ENCODE data around the gene CA10. TPM values are rescaled to one million over a fixed set of nuclear protein-coding genes. Genes with fewer than 3 reads are reported as not detected.
A peak's percentile ranks its signal among the peaks of the same experiment; 100 is the strongest.

Gene CA10
- total RNA-seq, 2 donors from 2014 or later: not detected

GRCh38 chr17:51833045-51833444, 325.5 kb downstream of the CA10 start:
- Mint-ChIP-seq H3K9me3 (no peaks in the 10 kb centered on the region), H3K36me3 (no peaks in the 10 kb centered on the region), H3K27ac (no peak overlapping the region)
- DNase-seq (ENCODE audit: low spot score in 2 of 2) (no peak), ATAC-seq (no peak)

DNA sequence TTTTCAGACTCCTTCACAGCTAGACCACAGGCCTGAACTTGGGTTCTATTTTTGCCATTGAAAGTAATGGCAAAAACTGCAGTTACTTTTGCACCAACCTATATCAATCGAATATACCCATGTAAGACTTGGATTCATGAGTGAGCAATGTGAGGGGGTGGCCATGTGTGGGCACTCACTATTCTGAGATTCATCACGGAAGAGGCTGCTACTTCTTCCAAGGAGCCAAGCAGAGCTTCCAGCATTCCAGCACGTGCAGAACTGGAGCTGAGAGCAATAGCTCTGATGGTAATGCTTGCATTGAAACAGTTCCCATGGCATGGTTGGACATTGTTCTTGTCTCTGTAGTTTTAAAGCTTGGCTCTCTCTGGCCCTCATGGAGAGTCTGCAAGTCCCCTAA, 327.6 kb downstream of the CA10 start:
- H3K9me3 Mint-ChIP-seq: no peaks in the 10 kb centered on the region
- DNase-seq (ENCODE audit: low spot score in 2 of 2) (no peak), ATAC-seq (no peak)
- no peaks in the 10 kb centered on the region for H3K36me3 Mint-ChIP-seq
- no peak overlapping the region for H3K27ac Mint-ChIP-seq

DNA sequence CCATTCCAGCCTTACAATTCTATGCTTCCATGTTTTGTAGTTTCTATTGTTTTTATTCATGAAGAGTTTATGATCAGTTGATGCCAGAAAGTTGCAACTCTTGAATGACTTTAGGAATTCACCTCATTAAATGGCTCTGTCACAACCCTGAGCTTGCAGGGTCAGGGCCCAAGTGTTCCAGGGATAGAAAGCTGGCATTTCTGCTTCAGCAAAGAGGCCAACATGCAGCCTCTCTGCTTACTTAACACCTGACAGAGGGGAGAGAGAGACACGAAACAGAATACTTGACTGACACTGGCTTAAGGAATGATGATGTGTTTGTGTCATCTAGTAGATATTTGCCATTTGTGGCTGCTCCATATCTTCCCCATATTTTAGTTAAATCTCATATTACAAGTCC, 328.1 kb downstream of the CA10 start:
- Mint-ChIP-seq H3K27ac (no peak overlapping the region), H3K36me3 (no peaks in the 10 kb centered on the region), H3K9me3 (no peaks in the 10 kb centered on the region)
- DNase-seq (ENCODE audit: low spot score in 2 of 2) (no peak), ATAC-seq (no peak)

DNA sequence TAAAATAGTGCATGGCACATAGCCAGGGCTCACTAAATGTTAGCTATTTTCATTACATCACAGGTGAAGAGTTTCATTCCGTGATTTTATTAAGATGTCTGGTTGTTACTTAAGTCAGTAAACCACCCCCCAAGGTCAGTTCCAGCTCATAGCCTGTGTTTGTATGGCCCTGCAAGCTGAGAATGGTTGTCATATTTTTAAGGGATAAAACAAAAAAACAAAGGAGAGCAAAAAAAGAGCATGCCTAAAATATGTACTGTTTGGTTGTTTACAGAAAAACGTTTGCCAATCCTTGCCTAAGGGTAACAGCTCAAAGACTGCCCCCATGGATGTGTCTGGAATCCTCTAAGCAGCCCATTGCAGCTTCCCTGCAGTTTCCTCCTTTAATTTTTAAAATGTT, 329.6 kb downstream of the CA10 start:
- Mint-ChIP-seq H3K36me3 (no peaks in the 10 kb centered on the region), H3K27ac (no peak overlapping the region), H3K9me3 (no peaks in the 10 kb centered on the region)
- ATAC-seq (no peak), DNase-seq (ENCODE audit: low spot score in 2 of 2) (no peak)

DNA sequence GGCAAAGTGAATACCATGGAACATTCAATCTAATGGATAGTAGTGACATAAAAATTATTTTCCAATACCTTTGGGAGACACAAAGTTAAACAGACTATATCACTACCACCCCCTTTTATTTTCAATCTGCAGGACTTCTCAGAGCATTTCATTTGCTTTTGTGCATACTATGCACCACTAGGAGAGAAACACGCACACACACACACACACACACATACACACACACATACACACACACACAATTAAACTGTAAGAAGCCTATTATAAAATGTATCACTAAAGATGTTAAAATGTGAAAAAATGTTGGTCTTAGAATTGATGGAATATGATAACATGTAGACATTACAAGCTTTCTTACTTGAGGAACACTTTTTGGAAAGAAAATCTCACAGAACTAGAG, 331.4 kb downstream of the CA10 start:
- H3K27ac Mint-ChIP-seq: no peak overlapping the region
- no peaks in the 10 kb centered on the region for H3K9me3 Mint-ChIP-seq
- ATAC-seq (no peak), DNase-seq (ENCODE audit: low spot score in 2 of 2) (no peak)
- no peaks in the 10 kb centered on the region for H3K36me3 Mint-ChIP-seq

- no peaks in the 10 kb centered on the region for H3K36me3 Mint-ChIP-seq
- ATAC-seq (no peak), DNase-seq (ENCODE audit: low spot score in 2 of 2) (no peak)
- H3K27ac Mint-ChIP-seq: no peak overlapping the region
- no peaks in the 10 kb centered on the region for H3K9me3 Mint-ChIP-seq
Observed at GRCh38 chr17:51820766-51821165, 337.7 kb downstream of the CA10 start.

DNA sequence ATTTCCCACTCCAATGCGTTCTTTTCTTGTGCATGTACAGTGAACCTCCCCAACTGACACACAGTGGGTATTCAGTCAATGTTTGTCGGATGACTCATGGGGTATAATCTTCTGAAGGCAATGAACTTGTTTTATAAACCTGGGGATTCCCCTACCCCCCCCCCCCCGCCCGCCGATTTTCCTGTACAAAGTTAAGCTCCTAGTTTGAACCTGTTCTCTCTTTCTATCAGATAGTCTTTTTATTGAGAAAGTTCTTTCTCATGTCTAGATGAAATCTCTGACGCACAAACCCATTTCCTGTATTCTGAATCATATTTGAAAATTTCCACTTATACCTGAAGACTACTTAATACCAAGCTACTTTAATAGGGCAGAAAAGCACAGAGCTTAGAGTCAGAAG, 338.3 kb downstream of the CA10 start:
- DNase-seq (ENCODE audit: low spot score in 2 of 2) (no peak), ATAC-seq (peak; percentile 51 to 75)
- H3K9me3 Mint-ChIP-seq: no peaks in the 10 kb centered on the region
- no peaks in the 10 kb centered on the region for H3K36me3 Mint-ChIP-seq
- H3K27ac Mint-ChIP-seq: peak overlapping the region; percentile 14 to 62

DNA sequence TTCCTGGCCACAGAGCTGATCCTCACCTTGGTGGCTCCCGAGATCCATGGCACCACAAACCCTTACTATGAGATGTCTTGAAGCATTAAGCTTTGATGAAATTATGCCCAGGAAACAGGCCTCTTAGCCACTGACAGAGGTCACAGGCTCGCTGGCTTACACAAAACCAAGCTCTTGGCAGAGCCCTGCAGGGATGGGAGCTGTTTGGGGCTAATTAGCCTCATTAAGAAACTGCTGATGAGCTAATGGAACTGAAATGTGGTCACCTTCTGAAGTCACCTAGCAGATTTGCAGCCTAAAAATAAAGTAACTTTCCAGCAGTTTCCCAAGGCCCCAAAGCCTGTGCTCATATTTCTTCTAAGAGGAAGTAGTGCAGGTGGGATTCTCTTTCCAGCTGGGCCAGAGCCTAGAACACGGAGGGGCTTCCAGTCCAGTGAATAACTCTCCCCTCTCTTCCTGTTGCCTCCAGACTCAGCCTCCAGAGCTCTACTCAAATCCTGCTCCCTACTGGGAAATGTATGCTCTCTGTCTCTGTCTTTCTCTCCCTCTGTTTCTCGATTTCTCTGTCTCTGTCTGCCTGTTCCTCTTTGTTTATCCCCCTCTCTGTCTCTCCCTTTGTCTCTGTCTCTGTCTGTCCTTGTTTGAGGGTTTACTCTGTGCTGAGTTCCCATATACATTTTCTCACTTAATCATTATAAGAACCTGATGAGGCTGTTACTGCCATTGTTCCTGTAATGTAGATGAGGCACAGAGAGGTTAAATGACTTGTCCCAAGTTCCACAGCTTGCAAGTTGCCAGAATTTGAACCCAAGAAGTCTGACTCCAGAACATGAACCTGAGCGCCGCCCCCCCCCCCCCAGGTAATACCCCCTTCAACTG, 338.9 kb downstream of the CA10 start:
- Mint-ChIP-seq H3K27ac (peak overlapping the region; percentile 14 to 94), H3K36me3 (no peaks in the 10 kb centered on the region), H3K9me3 (no peaks in the 10 kb centered on the region)
- DNase-seq (ENCODE audit: low spot score in 2 of 2) (no peak), ATAC-seq (peak; percentile 28 to 32)

- peak in 1 of 2 donors; percentile 74 for ATAC-seq
- Mint-ChIP-seq H3K36me3 (no peaks in the 10 kb centered on the region), H3K27ac (no peak overlapping the region), H3K9me3 (no peaks in the 10 kb centered on the region)
- DNase-seq (ENCODE audit: low spot score in 2 of 2): no peak
Observed at GRCh38 chr17:51818777-51819176, 339.7 kb downstream of the CA10 start.

DNA sequence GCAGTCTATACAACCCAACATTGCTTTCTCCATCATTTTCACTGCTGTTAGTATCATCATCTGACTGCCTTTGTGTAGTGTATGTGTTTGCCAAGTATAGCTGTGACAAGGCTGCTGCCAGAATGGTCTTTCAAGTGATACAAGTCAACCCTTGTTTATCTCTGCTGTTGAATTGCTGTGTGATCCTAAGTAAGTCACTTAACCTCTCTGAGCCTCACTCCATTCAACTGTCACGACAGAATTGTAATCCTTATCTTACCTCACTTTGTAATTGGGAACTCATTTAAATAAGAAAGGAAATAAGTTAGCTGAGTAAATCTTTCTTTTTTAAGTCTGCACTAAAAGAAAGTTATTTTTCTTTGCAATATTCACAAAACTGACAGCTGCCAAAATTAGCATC, 340.6 kb downstream of the CA10 start:
- H3K27ac Mint-ChIP-seq: no peak overlapping the region
- ATAC-seq (no peak), DNase-seq (ENCODE audit: low spot score in 2 of 2) (no peak)
- no peaks in the 10 kb centered on the region for H3K36me3 Mint-ChIP-seq
- no peaks in the 10 kb centered on the region for H3K9me3 Mint-ChIP-seq

- H3K36me3 Mint-ChIP-seq: no peaks in the 10 kb centered on the region
- no peaks in the 10 kb centered on the region for H3K9me3 Mint-ChIP-seq
- ATAC-seq (no peak), DNase-seq (ENCODE audit: low spot score in 2 of 2) (no peak)
- H3K27ac Mint-ChIP-seq: no peak overlapping the region
Observed at GRCh38 chr17:51817117-51817516, 341.4 kb downstream of the CA10 start.

GRCh38 chr17:51815097-51815496, 343.4 kb downstream of the CA10 start:
- H3K27ac Mint-ChIP-seq: no peak overlapping the region
- ATAC-seq: no peak
- H3K9me3 Mint-ChIP-seq: no peaks in the 10 kb centered on the region
- no peak for DNase-seq (ENCODE audit: low spot score in 2 of 2)
- no peaks in the 10 kb centered on the region for H3K36me3 Mint-ChIP-seq

GRCh38 chr17:51814521-51814920, 344.0 kb downstream of the CA10 start:
- Mint-ChIP-seq H3K9me3 (no peaks in the 10 kb centered on the region), H3K36me3 (no peaks in the 10 kb centered on the region), H3K27ac (no peak overlapping the region)
- ATAC-seq (no peak), DNase-seq (ENCODE audit: low spot score in 2 of 2) (no peak)

DNA sequence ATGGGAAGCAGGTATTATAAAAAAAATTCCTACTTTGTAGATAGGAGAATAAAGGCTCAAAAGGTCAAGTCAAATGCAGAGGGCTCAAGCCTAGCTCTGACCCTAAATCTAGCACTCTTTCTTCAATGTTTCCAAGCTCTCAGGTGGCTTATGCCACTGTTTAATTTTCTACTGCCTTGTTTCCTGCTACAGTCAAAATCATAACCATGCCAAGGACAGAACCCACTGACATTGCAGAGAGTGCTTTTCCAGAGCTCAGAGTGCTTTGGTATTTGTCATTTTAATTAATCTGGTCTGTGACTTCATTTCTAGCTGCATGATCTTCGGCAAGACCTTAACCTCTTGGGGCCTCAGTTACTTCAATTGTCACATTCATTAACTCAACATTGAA, 344.7 kb downstream of the CA10 start:
- no peak for ATAC-seq
- H3K36me3 Mint-ChIP-seq: no peaks in the 10 kb centered on the region
- no peaks in the 10 kb centered on the region for H3K9me3 Mint-ChIP-seq
- no peak overlapping the region for H3K27ac Mint-ChIP-seq
- no peak for DNase-seq (ENCODE audit: low spot score in 2 of 2)

- H3K9me3 Mint-ChIP-seq: no peaks in the 10 kb centered on the region
- DNase-seq (ENCODE audit: low spot score in 2 of 2) (no peak), ATAC-seq (no peak)
- H3K27ac Mint-ChIP-seq: no peak overlapping the region
- no peaks in the 10 kb centered on the region for H3K36me3 Mint-ChIP-seq
Observed at GRCh38 chr17:51813140-51813783, 345.3 kb downstream of the CA10 start.

GRCh38 chr17:51807460-51807859, 351.1 kb downstream of the CA10 start:
- no peaks in the 10 kb centered on the region for H3K9me3 Mint-ChIP-seq
- no peak for ATAC-seq

DNA sequence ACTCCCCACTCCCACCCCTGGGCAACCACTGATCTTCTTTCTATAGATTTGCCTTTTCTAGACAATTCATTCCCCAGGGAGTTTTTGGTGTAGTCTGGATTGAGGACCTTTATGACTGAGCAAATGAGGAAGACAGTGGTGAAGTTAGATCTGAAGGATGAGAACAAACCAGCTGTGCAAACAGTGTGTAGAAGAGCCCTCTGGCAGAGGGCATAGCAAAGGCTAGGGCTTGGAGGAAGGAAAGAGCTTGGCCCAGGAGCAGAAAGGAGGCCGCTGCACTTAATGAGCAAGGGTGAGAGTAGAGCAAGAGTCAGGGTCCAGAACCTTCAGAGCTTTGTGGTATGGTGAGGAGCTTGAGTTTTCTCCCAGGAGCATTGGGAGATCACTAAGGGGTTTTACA, 352.7 kb downstream of the CA10 start:
- DNase-seq (ENCODE audit: low spot score in 2 of 2): no peak

More at GRCh38 chr17:51807460-51807859, 351.1 kb downstream of the CA10 start:
- no peaks in the 10 kb centered on the region for H3K36me3 Mint-ChIP-seq
- H3K27ac Mint-ChIP-seq: no peak overlapping the region
- DNase-seq (ENCODE audit: low spot score in 2 of 2): no peak

GRCh38 chr17:51805185-51805584, 353.3 kb downstream of the CA10 start:
- DNase-seq (ENCODE audit: low spot score in 2 of 2) (no peak), ATAC-seq (no peak)
- Mint-ChIP-seq H3K36me3 (no peaks in the 10 kb centered on the region), H3K27ac (no peak overlapping the region), H3K9me3 (no peaks in the 10 kb centered on the region)

More for the DNA sequence above, 352.7 kb downstream of the CA10 start:
- Mint-ChIP-seq H3K9me3 (no peaks in the 10 kb centered on the region), H3K27ac (no peak overlapping the region), H3K36me3 (no peaks in the 10 kb centered on the region)
- no peak for ATAC-seq
